ENCODE results near the gene KIAA0825.

DNA sequence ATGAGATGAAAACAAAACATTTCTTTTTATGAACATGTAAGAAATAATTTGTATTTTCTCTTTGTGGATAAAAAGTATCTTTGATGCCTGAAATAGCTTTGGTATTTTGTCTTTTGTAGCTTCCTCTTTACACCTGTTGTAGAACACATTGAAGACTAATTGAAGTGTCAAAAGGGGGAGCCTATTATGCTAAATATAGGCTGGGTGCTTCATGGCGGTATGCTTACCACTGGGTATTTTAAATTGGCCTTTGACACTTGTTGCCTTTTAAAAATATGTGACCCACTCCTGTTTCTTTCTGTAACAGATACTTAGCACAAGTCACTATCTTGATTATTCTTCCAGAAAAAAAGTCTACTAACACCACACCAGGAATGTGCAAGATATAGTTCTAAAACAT is 226.4 kb downstream of the KIAA0825 start:
- TF ChIP-seq, protein P1, sequence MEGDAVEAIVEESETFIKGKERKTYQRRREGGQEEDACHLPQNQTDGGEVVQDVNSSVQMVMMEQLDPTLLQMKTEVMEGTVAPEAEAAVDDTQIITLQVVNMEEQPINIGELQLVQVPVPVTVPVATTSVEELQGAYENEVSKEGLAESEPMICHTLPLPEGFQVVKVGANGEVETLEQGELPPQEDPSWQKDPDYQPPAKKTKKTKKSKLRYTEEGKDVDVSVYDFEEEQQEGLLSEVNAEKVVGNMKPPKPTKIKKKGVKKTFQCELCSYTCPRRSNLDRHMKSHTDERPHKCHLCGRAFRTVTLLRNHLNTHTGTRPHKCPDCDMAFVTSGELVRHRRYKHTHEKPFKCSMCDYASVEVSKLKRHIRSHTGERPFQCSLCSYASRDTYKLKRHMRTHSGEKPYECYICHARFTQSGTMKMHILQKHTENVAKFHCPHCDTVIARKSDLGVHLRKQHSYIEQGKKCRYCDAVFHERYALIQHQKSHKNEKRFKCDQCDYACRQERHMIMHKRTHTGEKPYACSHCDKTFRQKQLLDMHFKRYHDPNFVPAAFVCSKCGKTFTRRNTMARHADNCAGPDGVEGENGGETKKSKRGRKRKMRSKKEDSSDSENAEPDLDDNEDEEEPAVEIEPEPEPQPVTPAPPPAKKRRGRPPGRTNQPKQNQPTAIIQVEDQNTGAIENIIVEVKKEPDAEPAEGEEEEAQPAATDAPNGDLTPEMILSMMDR (IDR thresholded peaks at IDR 0.05) = no peak
- no peak for TF ChIP-seq POLR2AphosphoS5 (IDR thresholded peaks at IDR 0.05; ENCODE audit: low read depth, low read length)
- TF ChIP-seq, protein P2, sequence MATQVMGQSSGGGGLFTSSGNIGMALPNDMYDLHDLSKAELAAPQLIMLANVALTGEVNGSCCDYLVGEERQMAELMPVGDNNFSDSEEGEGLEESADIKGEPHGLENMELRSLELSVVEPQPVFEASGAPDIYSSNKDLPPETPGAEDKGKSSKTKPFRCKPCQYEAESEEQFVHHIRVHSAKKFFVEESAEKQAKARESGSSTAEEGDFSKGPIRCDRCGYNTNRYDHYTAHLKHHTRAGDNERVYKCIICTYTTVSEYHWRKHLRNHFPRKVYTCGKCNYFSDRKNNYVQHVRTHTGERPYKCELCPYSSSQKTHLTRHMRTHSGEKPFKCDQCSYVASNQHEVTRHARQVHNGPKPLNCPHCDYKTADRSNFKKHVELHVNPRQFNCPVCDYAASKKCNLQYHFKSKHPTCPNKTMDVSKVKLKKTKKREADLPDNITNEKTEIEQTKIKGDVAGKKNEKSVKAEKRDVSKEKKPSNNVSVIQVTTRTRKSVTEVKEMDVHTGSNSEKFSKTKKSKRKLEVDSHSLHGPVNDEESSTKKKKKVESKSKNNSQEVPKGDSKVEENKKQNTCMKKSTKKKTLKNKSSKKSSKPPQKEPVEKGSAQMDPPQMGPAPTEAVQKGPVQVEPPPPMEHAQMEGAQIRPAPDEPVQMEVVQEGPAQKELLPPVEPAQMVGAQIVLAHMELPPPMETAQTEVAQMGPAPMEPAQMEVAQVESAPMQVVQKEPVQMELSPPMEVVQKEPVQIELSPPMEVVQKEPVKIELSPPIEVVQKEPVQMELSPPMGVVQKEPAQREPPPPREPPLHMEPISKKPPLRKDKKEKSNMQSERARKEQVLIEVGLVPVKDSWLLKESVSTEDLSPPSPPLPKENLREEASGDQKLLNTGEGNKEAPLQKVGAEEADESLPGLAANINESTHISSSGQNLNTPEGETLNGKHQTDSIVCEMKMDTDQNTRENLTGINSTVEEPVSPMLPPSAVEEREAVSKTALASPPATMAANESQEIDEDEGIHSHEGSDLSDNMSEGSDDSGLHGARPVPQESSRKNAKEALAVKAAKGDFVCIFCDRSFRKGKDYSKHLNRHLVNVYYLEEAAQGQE (IDR thresholded peaks at IDR 0.05; ENCODE audit: insufficient read depth in 1 of 2, low read depth in 2 of 2, low read length in 1 of 2) = no peak

Measured in Panc1 (cell line).